Gastrocnemius medialis (tissue), 4 donors: ENCODE data around the gene DNM2.

Source experiments
- CTCF ChIP-seq, 5 experiments: fragments of 450-650 bp in 3 of 5; fragments of 200-600 bp in 2 of 5; sonication (generic) in 2 of 5; IDR thresholded peaks in 4 of 5; conservative IDR thresholded peaks in 1 of 5; 1 replicate in 4 of 5; 2 replicates in 1 of 5; pipeline ENCODE4 v1.5.1; 2016 to 2019; ENCODE audit warnings: antibody characterized with exemption in 5 of 5, mild to moderate bottlenecking in 3 of 5, moderate library complexity in 3 of 5
- POLR2A ChIP-seq, 2 donors: fragments of 450-650 bp; IDR thresholded peaks; one replicate each; pipeline ENCODE4 v1.6.1; 2017; ENCODE audit warnings: antibody characterized with exemption in 2 of 2, mild to moderate bottlenecking in 2 of 2, moderate library complexity in 2 of 2

- TF ChIP-seq POLR2A (IDR thresholded peaks at IDR 0.05): no peak
- TF ChIP-seq CTCF (IDR thresholded peaks at IDR 0.05 in 4 of 5, conservative IDR thresholded peaks at IDR 0.05 in 1 of 5): no peak
Measured at GRCh38 chr19:10740798-10741197, 22.9 kb downstream of the DNM2 start.
